Keratinocyte (primary cell): ENCODE results near the gene CYSTM1. TPM values are rescaled to one million over a fixed set of nuclear protein-coding genes. Genes with fewer than 3 reads are reported as not detected.
A peak's percentile ranks its signal among the peaks of the same experiment; 100 is the strongest.

ENCODE experiments used
- DNase-seq: peaks from one replicate; pipeline ENCODE4 v3.0.0-alpha.2; 2011; ENCODE audit warnings: low read depth, missing footprints, low spot score
- FAIRE-seq: peaks from 2 replicates; lab custom pipeline; 2011; peaks lifted over from hg19 to GRCh38; lab: Jason Lieb, UNC
- H2AFZ ChIP-seq: 2 replicates; pipeline ENCODE4 v1.6.0; 2012; ENCODE audit warnings: low read length, control low read depth, inconsistent platforms; ENCODE audit not compliant: control insufficient read depth
- H3K27ac ChIP-seq: 2 replicates; pipeline ENCODE4 v1.5.1; 2011; ENCODE audit warnings: low read length; ENCODE audit not compliant: control insufficient read depth, insufficient read depth
- H3K27me3 ChIP-seq: 3 replicates; pipeline ENCODE4 v1.6.0; 2011; ENCODE audit warnings: low read length; ENCODE audit not compliant: control insufficient read depth, insufficient read depth; ENCODE audit errors: extremely low read depth
- H3K36me3 ChIP-seq, 2 experiments: 2 replicates in 1 of 2; 3 replicates in 1 of 2; pipeline ENCODE4 v1.5.1; 2011; ENCODE audit warnings: low read length in 2 of 2, mild to moderate bottlenecking in 1 of 2; ENCODE audit not compliant: control insufficient read depth in 2 of 2, insufficient read depth in 2 of 2; ENCODE audit errors: extremely low read depth in 1 of 2
- H3K4me1 ChIP-seq: 3 replicates; pipeline ENCODE4 v1.5.1; 2011; ENCODE audit warnings: low read length; ENCODE audit not compliant: control insufficient read depth, insufficient read depth; ENCODE audit errors: extremely low read depth
- H3K4me2 ChIP-seq: 3 replicates; pipeline ENCODE4 v1.6.0; 2011; ENCODE audit warnings: low read depth, low read length; ENCODE audit not compliant: control insufficient read depth, insufficient read depth; ENCODE audit errors: extremely low read depth
- H3K4me3 ChIP-seq, 3 experiments: fragments of 200-600 bp in 1 of 3; sonication (generic) in 1 of 3; 2 replicates in 2 of 3; 3 replicates in 1 of 3; pipeline ENCODE4 v1.5.1; 2011 to 2016; ENCODE audit warnings: low read length in 3 of 3, mild to moderate bottlenecking in 3 of 3, control low read depth in 2 of 3, inconsistent platforms in 1 of 3, low read depth in 1 of 3, mixed read lengths in 1 of 3, mixed run types in 1 of 3, moderate library complexity in 1 of 3; ENCODE audit not compliant: control insufficient read depth in 2 of 3, insufficient read depth in 2 of 3; ENCODE audit errors: extremely low read depth in 1 of 3
- H3K79me2 ChIP-seq: 2 replicates; pipeline ENCODE4 v1.6.0; 2012; ENCODE audit warnings: low read length; ENCODE audit not compliant: control insufficient read depth, insufficient read depth
- H3K9ac ChIP-seq: 3 replicates; pipeline ENCODE4 v1.6.0; 2011; ENCODE audit warnings: low read length; ENCODE audit not compliant: control insufficient read depth, insufficient read depth; ENCODE audit errors: extremely low read depth
- H3K9me1 ChIP-seq: 3 replicates; pipeline ENCODE4 v1.6.0; 2011; ENCODE audit warnings: low read length; ENCODE audit not compliant: control insufficient read depth, insufficient read depth; ENCODE audit errors: extremely low read depth
- H3K9me3 ChIP-seq: 2 replicates; pipeline ENCODE4 v1.5.1; 2012; ENCODE audit warnings: low read depth, low read length; ENCODE audit not compliant: control insufficient read depth
- H4K20me1 ChIP-seq: 3 replicates; pipeline ENCODE4 v1.6.0; 2011; ENCODE audit warnings: low read length; ENCODE audit not compliant: control insufficient read depth, insufficient read depth; ENCODE audit errors: extremely low read depth
- CTCF ChIP-seq, 3 experiments: IDR thresholded peaks in 1 of 3; conservative IDR thresholded peaks in 1 of 3; optimal IDR thresholded peaks in 1 of 3; 2 replicates in 2 of 3; 3 replicates in 1 of 3; pipeline versions ENCODE3 to v1.5.1; 2011; ENCODE audit warnings: low read length in 3 of 3, mild to moderate bottlenecking in 3 of 3, moderate library complexity in 2 of 3, control low read depth in 1 of 3, inconsistent platforms in 1 of 3; ENCODE audit not compliant: insufficient read depth in 2 of 3; ENCODE audit errors: extremely low read depth in 1 of 3
- EZH2 ChIP-seq: IDR thresholded peaks from one replicate; pipeline ENCODE4 v1.6.1; 2012; ENCODE audit warnings: inconsistent platforms, mild to moderate bottlenecking, low read length, moderate library complexity
- dilution Hi-C: fragments of 300-500 bp; cut with MboI; formaldehyde crosslinking; loops from one replicate; pipeline ENCODE4 v1.7.0; 2020; ENCODE audit warnings: low sequenced_read_pairs; ENCODE audit not compliant: extremely low pct_ligation_motif_present
- polyA plus RNA-seq, 5 experiments: library from polyadenylated mRNA; depleted of rRNA in 3 of 5; stranded (reverse) in 3 of 5; stranded (forward) in 1 of 5; unstranded in 1 of 5; fragments of >200 nt; gene quantifications; 1 replicate in 1 of 5; 2 replicates in 3 of 5; 3 replicates in 1 of 5; pipeline versions ENCODE4 v1.2.1 to v1.2.3, GENCODE V29; 2011 to 2012; ENCODE audit warnings: missing spikeins in 2 of 5, low read depth in 1 of 5, low replicate concordance in 1 of 5

Gene CYSTM1
- polyA plus RNA-seq, 1 donor (not counting 4 experiments of a cell fraction or from before 2014, with no cell fraction given) = 34.3 TPM

GRCh38 chr5:140234377-140234989 is 59.5 kb downstream of the CYSTM1 start:
- Histone ChIP-seq H3K9me1 (no peaks in the 10 kb centered on the region), H3K9ac (no peak overlapping the region), H3K27ac (no peak overlapping the region), H3K27me3 (no peaks in the 10 kb centered on the region), H3K79me2 (no peaks in the 10 kb centered on the region), H3K36me3 (no peaks in the 10 kb centered on the region), H3K4me1 (peaks cover 23% of the 10 kb centered on the region), H3K9me3 (no peaks in the 10 kb centered on the region), H3K4me3 (no peak overlapping the region), H4K20me1 (no peaks in the 10 kb centered on the region), H2AFZ (no peak overlapping the region), H3K4me2 (no peak overlapping the region)
- dilution Hi-C loops = no loop called here
- TF ChIP-seq CTCF (optimal IDR thresholded peaks at IDR 0.05 in 1 of 3, IDR thresholded peaks at IDR 0.05 in 1 of 3, conservative IDR thresholded peaks at IDR 0.05 in 1 of 3; ENCODE audit: extremely low read depth in 1 of 3, insufficient read depth in 2 of 3, low read length in 3 of 3) (no peak), EZH2 (no peak)
- FAIRE-seq (no peak), DNase-seq (no peak)

GRCh38 chr5:140235791-140236551 is 61.0 kb downstream of the CYSTM1 start:
- no peak for TF ChIP-seq CTCF (optimal IDR thresholded peaks at IDR 0.05 in 1 of 3, IDR thresholded peaks at IDR 0.05 in 1 of 3, conservative IDR thresholded peaks at IDR 0.05 in 1 of 3; ENCODE audit: extremely low read depth in 1 of 3, insufficient read depth in 2 of 3, low read length in 3 of 3)
- Histone ChIP-seq H3K27me3 (no peaks in the 10 kb centered on the region), H3K9me3 (no peaks in the 10 kb centered on the region), H3K4me2 (peak overlapping the region; percentile 70), H2AFZ (no peak overlapping the region), H3K27ac (peak overlapping the region; percentile 81), H3K79me2 (no peaks in the 10 kb centered on the region), H3K9ac (peak overlapping the region; percentile 69), H4K20me1 (no peaks in the 10 kb centered on the region), H3K9me1 (no peaks in the 10 kb centered on the region), H3K4me1 (peaks cover 36% of the 10 kb centered on the region), H3K4me3 (no peak overlapping the region), H3K36me3 (no peaks in the 10 kb centered on the region)
- FAIRE-seq (peak; percentile 92), DNase-seq (peak; percentile 69)
- dilution Hi-C loops = no loop called here
